IMR-90 (cell line): ENCODE results near the gene HS3ST5. TPM values are rescaled to one million over a fixed set of nuclear protein-coding genes. Genes with fewer than 3 reads are reported as not detected.

Experiments used
- ATAC-seq: fragments of 200-7000 bp; cut with Tn5 transposase; 2 replicates; pipeline ENCODE4 v1.9.1; 2020; ENCODE audit warnings: low read depth, mild to moderate bottlenecking, moderate library complexity
- BruUV-seq: library from RNA; stranded (reverse); fragments of 400-500 nt; replicated peaks from 2 replicates; lab custom pipeline; 2021; lab: Mats Ljungman, UMichigan
- CTCF ChIA-PET: fragments of 300-600 bp; formaldehyde crosslinking; extraction: SDS; loops from one replicate; lab custom pipeline; 2021; ENCODE audit warnings: antibody characterized with exemption; lab: Yijun Ruan, JAX
- POLR2A ChIA-PET: fragments of 300-600 bp; sonication (Branson Sonifier 250); formaldehyde crosslinking; loops from one replicate; lab custom pipeline; 2022; ENCODE audit warnings: antibody characterized with exemption; ENCODE audit not compliant: unreplicated experiment; lab: Charles Lee
- DNase-seq: peaks from one replicate; pipeline ENCODE4 v3.0.0; 2013
- H2AFZ ChIP-seq: replicated peaks from 2 replicates; pipeline ENCODE3; 2013; ENCODE audit warnings: low read length, mild to moderate bottlenecking; ENCODE audit not compliant: poor library complexity
- H2AK5ac ChIP-seq: 2 replicates; pipeline ENCODE4 v1.6.1; 2013; ENCODE audit warnings: low read depth, low read length, inconsistent platforms
- H2AK9ac ChIP-seq: replicated peaks from 2 replicates; pipeline ENCODE3; 2013; ENCODE audit warnings: mild to moderate bottlenecking, low read depth, low read length, moderate library complexity; ENCODE audit not compliant: poor library complexity
- H2BK120ac ChIP-seq: 2 replicates; pipeline ENCODE4 v1.6.1; 2013; ENCODE audit warnings: low read depth, low read length, inconsistent platforms
- H2BK15ac ChIP-seq: 3 replicates; pipeline ENCODE4 v1.6.1; 2013; ENCODE audit warnings: low read depth, low read length, inconsistent platforms
- H2BK20ac ChIP-seq: 2 replicates; pipeline ENCODE4 v1.6.1; 2013; ENCODE audit warnings: low read depth, mild to moderate bottlenecking, inconsistent platforms, low read length, moderate library complexity
- H2BK5ac ChIP-seq: 2 replicates; pipeline ENCODE4 v1.6.1; 2013; ENCODE audit warnings: mild to moderate bottlenecking, low read depth, low read length, inconsistent platforms; ENCODE audit not compliant: poor library complexity, severe bottlenecking
- H3K14ac ChIP-seq: replicated peaks from 2 replicates; pipeline ENCODE4 v1.6.1; 2013; ENCODE audit warnings: low read depth, low read length, inconsistent platforms
- H3K18ac ChIP-seq: 2 replicates; pipeline ENCODE4 v1.6.1; 2013; ENCODE audit warnings: low read depth, low read length, control low read depth
- H3K23ac ChIP-seq: 2 replicates; pipeline ENCODE4 v1.6.1; 2013; ENCODE audit warnings: low read depth, low read length, inconsistent platforms
- H3K27ac ChIP-seq: 2 replicates; pipeline ENCODE4 v1.5.1; 2013; ENCODE audit warnings: mild to moderate bottlenecking, control low read depth, low read length; ENCODE audit not compliant: insufficient read depth
- H3K27me3 ChIP-seq: 2 replicates; pipeline ENCODE4 v1.6.1; 2013; ENCODE audit warnings: low read length; ENCODE audit not compliant: control insufficient read depth, insufficient read depth
- H3K36me3 ChIP-seq: 2 replicates; pipeline ENCODE4 v1.6.1; 2013; ENCODE audit warnings: low read length, mixed read lengths; ENCODE audit not compliant: control insufficient read depth, insufficient read depth
- H3K4ac ChIP-seq: 2 replicates; pipeline ENCODE4 v1.6.1; 2013; ENCODE audit warnings: low read depth, low read length, inconsistent platforms
- H3K4me1 ChIP-seq: 2 replicates; pipeline ENCODE4 v1.6.1; 2013; ENCODE audit warnings: low read length, mixed read lengths; ENCODE audit not compliant: control insufficient read depth, insufficient read depth
- H3K4me2 ChIP-seq: 2 replicates; pipeline ENCODE4 v1.6.1; 2013; ENCODE audit warnings: low read depth, mild to moderate bottlenecking, control low read depth, low read length, moderate library complexity
- H3K4me3 ChIP-seq: 2 replicates; pipeline ENCODE4 v1.5.1; 2013; ENCODE audit warnings: low read depth, mild to moderate bottlenecking, control low read depth, low read length, moderate library complexity; ENCODE audit not compliant: insufficient read depth
- H3K56ac ChIP-seq: 2 replicates; pipeline ENCODE4 v1.6.1; 2013; ENCODE audit warnings: low read length, inconsistent platforms; ENCODE audit not compliant: insufficient read depth; ENCODE audit errors: extremely low read depth
- H3K79me1 ChIP-seq, 2 experiments: 2 replicates each; pipeline ENCODE4 v1.6.1; 2013; ENCODE audit warnings: low read length in 2 of 2, inconsistent platforms in 1 of 2, low read depth in 1 of 2
- H3K9ac ChIP-seq: 2 replicates; pipeline ENCODE4 v1.6.1; 2013; ENCODE audit warnings: low read depth, low read length, control low read depth
- H3K9me1 ChIP-seq: 2 replicates; pipeline ENCODE4 v1.6.1; 2013; ENCODE audit warnings: low read length, inconsistent platforms; ENCODE audit not compliant: insufficient read depth
- H3K9me3 ChIP-seq: 2 replicates; pipeline ENCODE4 v1.6.1; 2013; ENCODE audit warnings: low read length; ENCODE audit not compliant: control insufficient read depth, insufficient read depth
- H4K20me1 ChIP-seq: 2 replicates; pipeline ENCODE4 v1.6.1; 2013; ENCODE audit warnings: low read length, inconsistent platforms; ENCODE audit not compliant: insufficient read depth
- H4K5ac ChIP-seq: 2 replicates; pipeline ENCODE4 v1.6.1; 2013; ENCODE audit warnings: mild to moderate bottlenecking, low read depth, low read length, control low read depth
- H4K8ac ChIP-seq, 2 experiments: 2 replicates each; pipeline ENCODE4 v1.6.1; 2013; ENCODE audit warnings: low read depth in 2 of 2, low read length in 2 of 2, control low read depth in 1 of 2, inconsistent platforms in 1 of 2
- H4K91ac ChIP-seq: 2 replicates; pipeline ENCODE4 v1.6.1; 2013; ENCODE audit warnings: low read depth, low read length, inconsistent platforms; ENCODE audit not compliant: insufficient read depth
- MAFK ChIP-seq: IDR thresholded peaks from 2 replicates; pipeline ENCODE4 v1.6.1; 2012; ENCODE audit warnings: low read depth, low read length, improper control_type of control experiment
- NFE2L2 ChIP-seq: fragments of 150-350 bp; IDR thresholded peaks from 2 replicates; pipeline ENCODE4 v1.6.1; 2016; ENCODE audit warnings: low read depth, mild to moderate bottlenecking, low read length
- RAD21 ChIP-seq: IDR thresholded peaks from 2 replicates; pipeline ENCODE4 v1.6.1; 2012; ENCODE audit warnings: low read length, improper control_type of control experiment
- RCOR1 ChIP-seq: IDR thresholded peaks from 2 replicates; pipeline ENCODE4 v1.6.1; 2012; ENCODE audit warnings: mild to moderate bottlenecking, low read length, improper control_type of control experiment; ENCODE audit not compliant: insufficient replicate concordance
- RFX5 ChIP-seq: IDR thresholded peaks from 2 replicates; pipeline ENCODE4 v1.8.0; 2012; ENCODE audit warnings: low read depth, mild to moderate bottlenecking, low read length, moderate library complexity
- WGBS, 2 experiments: methylation state at CpG; one replicate each; pipeline versions ENCODE4 v1.1.5 to v1.1.7; 2013; ENCODE audit warnings: missing lambda C conversion rate in 2 of 2; ENCODE audit not compliant: insufficient read length in 1 of 2; ENCODE audit errors: extremely low coverage in 2 of 2; 5-methylcytosine and 5-hydroxymethylcytosine counted together
- dilution Hi-C: fragments of 300-500 bp; cut with HindIII; formaldehyde crosslinking; loops from one replicate; pipeline ENCODE4 v1.14.3; 2018; ENCODE audit warnings: low sequenced_read_pairs; ENCODE audit not compliant: unreplicated experiment
- in situ Hi-C: fragments of 300-500 bp; cut with MboI; formaldehyde crosslinking; loops from 3 replicates; pipeline ENCODE4 v1.14.3; 2019; ENCODE audit warnings: low sequenced_read_pairs, inconsistent platforms, mixed read lengths
- intact Hi-C: fragments of 100-400 bp; cut with micrococcal nuclease; formaldehyde crosslinking; loops from 2 replicates; pipeline ENCODE4 v1.10.0; 2022
- polyA plus RNA-seq, 3 experiments: library from polyadenylated mRNA; depleted of rRNA; stranded (reverse); fragments of >200 nt; gene quantifications; 2 replicates each; pipeline ENCODE4 v1.2.3, GENCODE V29; 2012; ENCODE audit warnings: low replicate concordance in 1 of 3
- total RNA-seq: library from RNA; depleted of rRNA; stranded (reverse); fragments of >200 nt; gene quantifications from 2 replicates; pipeline ENCODE4 v1.2.3, GENCODE V29; 2012
- TF ChIP-seq, protein P1 (sequence below): fragments of 150-350 bp; IDR thresholded peaks from 2 replicates; pipeline ENCODE4 v1.6.1; 2016; ENCODE audit warnings: low read depth, mild to moderate bottlenecking, low read length, moderate library complexity, borderline replicate concordance
- TF ChIP-seq, protein P2 (sequence below): conservative IDR thresholded peaks from 2 replicates; pipeline ENCODE4 v1.5.1; 2012; ENCODE audit warnings: mild to moderate bottlenecking, low read depth, low read length, improper control_type of control experiment

HS3ST5 gene
- total and polyA plus RNA-seq, 2 of the 4 experiments (the other 2 are of a cell fraction), result not detected

DNA sequence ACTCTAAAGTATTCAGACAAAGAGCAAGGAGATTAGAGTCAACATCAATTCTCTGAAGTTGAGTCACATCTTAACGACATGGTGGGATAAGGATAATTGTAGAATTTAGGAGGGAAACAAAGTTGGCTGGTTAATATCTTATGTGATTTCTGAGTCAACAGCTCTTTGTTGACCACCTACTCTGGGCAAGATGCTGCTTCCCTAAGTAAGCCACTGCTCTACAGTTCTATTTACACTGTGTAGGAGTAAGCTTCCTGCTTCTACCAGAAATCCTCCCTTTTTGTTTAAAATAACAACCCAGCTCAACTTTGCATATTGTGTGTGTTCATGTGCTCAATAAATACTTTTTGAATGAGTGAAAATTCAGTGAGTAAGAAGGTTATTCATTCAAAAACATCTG is 3.1 kb downstream of the HS3ST5 start:
- BruUV-seq, result no TSS peak
- Histone ChIP-seq H3K56ac (no peak overlapping the region), H3K9ac (no peak overlapping the region), H3K79me1 (no peaks in the 10 kb centered on the region), H2BK5ac (no peak overlapping the region), H2BK120ac (no peak overlapping the region), H4K20me1 (no peaks in the 10 kb centered on the region), H3K14ac (no peak overlapping the region), H3K4ac (no peak overlapping the region), H3K4me1 (no peaks in the 10 kb centered on the region; the same call in 1 of the 2 replicates), H4K91ac (no peak overlapping the region), H3K9me1 (no peaks in the 10 kb centered on the region), H3K27me3 (peaks cover 27% of the 10 kb centered on the region), H2AFZ (no peak overlapping the region), H3K9me3 (no peaks in the 10 kb centered on the region), H3K4me3 (no peak overlapping the region), H3K27ac (no peak overlapping the region), H2BK20ac (no peak overlapping the region), H3K18ac (no peak overlapping the region), H3K4me2 (no peak overlapping the region; the same call in 1 of the 2 replicates), H2BK15ac (no peak overlapping the region), H3K36me3 (no peaks in the 10 kb centered on the region), H2AK5ac (no peak overlapping the region), H4K5ac (no peak overlapping the region), H2AK9ac (no peak overlapping the region), H3K23ac (no peak overlapping the region), H4K8ac (no peak overlapping the region)
- intact Hi-C loops, result loop anchor here (5.0 to 10.0 kb wide), 2 partner anchors 345 to 408 kb away; no protein-coding TSS in a partner anchor
- WGBS, 2 experiments, result no CpG with 5 or more reads among the region's 1 CpG
- CTCF ChIA-PET, result interaction anchor here (0.5 kb wide), 1 partner anchor 43 kb away, joined by 3 read pairs; no protein-coding TSS in a partner anchor
- peak; percentile 41 for DNase-seq
- TF ChIP-seq NFE2L2, result no peak
- TF ChIP-seq RAD21, result no peak
- TF ChIP-seq RCOR1, result no peak
- no peak for TF ChIP-seq MAFK
- no peak for TF ChIP-seq RFX5
- TF ChIP-seq, protein P1, sequence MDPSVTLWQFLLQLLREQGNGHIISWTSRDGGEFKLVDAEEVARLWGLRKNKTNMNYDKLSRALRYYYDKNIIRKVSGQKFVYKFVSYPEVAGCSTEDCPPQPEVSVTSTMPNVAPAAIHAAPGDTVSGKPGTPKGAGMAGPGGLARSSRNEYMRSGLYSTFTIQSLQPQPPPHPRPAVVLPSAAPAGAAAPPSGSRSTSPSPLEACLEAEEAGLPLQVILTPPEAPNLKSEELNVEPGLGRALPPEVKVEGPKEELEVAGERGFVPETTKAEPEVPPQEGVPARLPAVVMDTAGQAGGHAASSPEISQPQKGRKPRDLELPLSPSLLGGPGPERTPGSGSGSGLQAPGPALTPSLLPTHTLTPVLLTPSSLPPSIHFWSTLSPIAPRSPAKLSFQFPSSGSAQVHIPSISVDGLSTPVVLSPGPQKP, result no peak
- TF ChIP-seq, protein P2, sequence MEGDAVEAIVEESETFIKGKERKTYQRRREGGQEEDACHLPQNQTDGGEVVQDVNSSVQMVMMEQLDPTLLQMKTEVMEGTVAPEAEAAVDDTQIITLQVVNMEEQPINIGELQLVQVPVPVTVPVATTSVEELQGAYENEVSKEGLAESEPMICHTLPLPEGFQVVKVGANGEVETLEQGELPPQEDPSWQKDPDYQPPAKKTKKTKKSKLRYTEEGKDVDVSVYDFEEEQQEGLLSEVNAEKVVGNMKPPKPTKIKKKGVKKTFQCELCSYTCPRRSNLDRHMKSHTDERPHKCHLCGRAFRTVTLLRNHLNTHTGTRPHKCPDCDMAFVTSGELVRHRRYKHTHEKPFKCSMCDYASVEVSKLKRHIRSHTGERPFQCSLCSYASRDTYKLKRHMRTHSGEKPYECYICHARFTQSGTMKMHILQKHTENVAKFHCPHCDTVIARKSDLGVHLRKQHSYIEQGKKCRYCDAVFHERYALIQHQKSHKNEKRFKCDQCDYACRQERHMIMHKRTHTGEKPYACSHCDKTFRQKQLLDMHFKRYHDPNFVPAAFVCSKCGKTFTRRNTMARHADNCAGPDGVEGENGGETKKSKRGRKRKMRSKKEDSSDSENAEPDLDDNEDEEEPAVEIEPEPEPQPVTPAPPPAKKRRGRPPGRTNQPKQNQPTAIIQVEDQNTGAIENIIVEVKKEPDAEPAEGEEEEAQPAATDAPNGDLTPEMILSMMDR, result no peak
- in situ Hi-C loops, result no loop called here
- dilution Hi-C loops, result no loop called here
- peak; percentile 27 for ATAC-seq
- POLR2A ChIA-PET, result no interaction called here
